Esophagus muscularis mucosa (tissue), 4 donors: ENCODE data around the gene LRRN4. TPM values are rescaled to one million over a fixed set of nuclear protein-coding genes. Genes with fewer than 3 reads are reported as not detected.
"Not testable (repeated sequence)": the region's sequence is repeated elsewhere in the genome, so short reads cannot be mapped to it uniquely, and the experiment has no call there.

Experiments
- DNase-seq: peaks from one replicate; pipeline ENCODE4 v3.0.0-alpha.2; 2017; ENCODE audit errors: extremely low spot score
- H3K27ac ChIP-seq, 4 donors: fragments of 200-600 bp; sonication (generic); replicated peaks in 1 of 4; 1 replicate in 3 of 4; 2 replicates in 1 of 4; pipeline ENCODE4 v1.5.1; 2016 to 2019; ENCODE audit warnings: mild to moderate bottlenecking in 1 of 4
- H3K27me3 ChIP-seq, 4 donors: fragments of 200-600 bp; sonication (generic); one replicate each; pipeline versions ENCODE4 v1.5.1 to v1.6.0; 2016 to 2019
- H3K36me3 ChIP-seq, 4 donors: fragments of 200-600 bp; sonication (generic); one replicate each; pipeline ENCODE4 v1.5.1; 2016 to 2019
- H3K4me1 ChIP-seq, 4 donors: fragments of 200-600 bp; sonication (generic); one replicate each; pipeline ENCODE4 v1.5.1; 2016 to 2019
- H3K4me3 ChIP-seq, 4 donors: fragments of 200-600 bp; sonication (generic); 1 replicate in 2 of 4; 2 replicates in 2 of 4; pipeline ENCODE4 v1.5.1; 2016 to 2019; ENCODE audit warnings: mild to moderate bottlenecking in 4 of 4, moderate library complexity in 1 of 4
- H3K9me3 ChIP-seq, 4 donors: fragments of 200-600 bp; sonication (generic); 1 replicate in 3 of 4; 2 replicates in 1 of 4; pipeline ENCODE4 v1.5.1; 2016 to 2019
- CTCF ChIP-seq, 3 experiments: fragments of 200-600 bp in 2 of 3; fragments of 450-650 bp in 1 of 3; sonication (generic) in 2 of 3; IDR thresholded peaks; one replicate each; pipeline ENCODE4 v1.5.1; 2017 to 2019; ENCODE audit warnings: antibody characterized with exemption in 3 of 3, mild to moderate bottlenecking in 2 of 3, moderate library complexity in 1 of 3
- EP300 ChIP-seq: sonication (generic); formaldehyde crosslinking; IDR thresholded peaks from one replicate; pipeline ENCODE4 v1.6.1; 2017; ENCODE audit warnings: antibody characterized with exemption
- POLR2A ChIP-seq: fragments of 450-650 bp; IDR thresholded peaks from one replicate; pipeline ENCODE4 v1.6.1; 2017; ENCODE audit warnings: antibody characterized with exemption, moderate library complexity, mild to moderate bottlenecking, low read depth
- POLR2AphosphoS5 ChIP-seq, 2 donors: sonication (generic); formaldehyde crosslinking; IDR thresholded peaks; one replicate each; pipeline ENCODE4 v1.6.1; 2017; ENCODE audit warnings: antibody characterized with exemption in 2 of 2
- WGBS: methylation state at CpG from one replicate; pipeline ENCODE4 v1.1.5; 2018; 5-methylcytosine and 5-hydroxymethylcytosine counted together
- intact Hi-C: fragments of 100-400 bp; cut with DNase I; formaldehyde crosslinking; loops from one replicate; pipeline ENCODE4 v1.15.1; 2023
- total RNA-seq, 4 donors: library from RNA; depleted of rRNA; stranded (reverse); fragments of >200 nt; gene quantifications; one replicate each; pipeline versions ENCODE4 v1.1.0 to v1.2.1, GENCODE V29; 2016

The LRRN4 gene
- total RNA-seq, 4 donors from 2014 or later = 0.17 to 0.42 TPM; not detected in 2

DNA sequence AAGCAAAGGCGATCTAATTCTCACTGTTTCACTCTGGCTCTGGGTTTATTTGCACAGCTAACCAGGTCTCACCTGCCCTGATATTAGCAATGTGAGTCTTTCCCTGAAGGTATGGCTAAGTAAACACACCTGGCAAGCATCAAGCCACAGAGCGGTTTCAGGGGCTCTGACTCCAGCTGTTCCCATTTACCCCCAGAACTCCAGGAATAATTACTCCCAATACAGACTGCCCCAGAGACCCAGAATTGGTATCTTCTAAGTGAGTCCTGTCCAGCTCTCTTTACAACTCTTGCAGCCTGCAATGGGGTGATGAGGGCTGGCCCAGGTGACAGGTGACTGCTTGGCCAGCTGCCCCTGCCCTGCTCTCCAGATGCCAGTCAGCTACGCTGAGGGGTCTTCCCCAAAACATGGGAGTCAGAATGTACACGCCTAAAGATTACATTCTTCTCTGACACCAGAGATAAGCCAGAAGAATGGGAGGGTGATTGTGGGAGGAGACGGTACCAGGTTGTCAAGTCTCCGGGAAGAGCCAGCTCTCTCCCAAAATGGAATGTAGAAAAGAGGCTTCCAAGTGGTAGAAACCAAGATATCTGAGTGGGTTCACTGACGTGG, 4.9 kb upstream of the LRRN4 start:
- Histone ChIP-seq H3K9me3 (no peaks in the 10 kb centered on the region), H3K27me3 (peaks cover 0 to 40% (median 2%) of the 10 kb centered on the region in 4 donors), H3K36me3 (no peaks in the 10 kb centered on the region), H3K4me3 (no peak overlapping the region), H3K27ac (no peak overlapping the region), H3K4me1 (peaks cover 0 to 6% (median 3%) of the 10 kb centered on the region in 4 donors)
- no peak for TF ChIP-seq EP300
- no peak for TF ChIP-seq POLR2A
- intact Hi-C loops = no loop called here
- no peak for DNase-seq
- WGBS = 25% methylated on average over 7 of the region's 7 CpGs

- peaks cover 0 to 51% (median 2%) of the 10 kb centered on the region in 4 donors for H3K27me3 ChIP-seq
- no peaks in the 10 kb centered on the region for H3K36me3 ChIP-seq
- H3K4me1 ChIP-seq = peaks cover 0 to 9% (median 4%) of the 10 kb centered on the region in 4 donors
- H3K4me3 ChIP-seq = no peak overlapping the region
- DNase-seq = no peak
- WGBS = 73% methylated on average over 2 of the region's 2 CpGs
- no peaks in the 10 kb centered on the region for H3K9me3 ChIP-seq
- H3K27ac ChIP-seq = no peak overlapping the region
- intact Hi-C loops = no loop called here
- TF ChIP-seq POLR2A (no peak), EP300 (no peak), POLR2AphosphoS5 (IDR thresholded peaks at IDR 0.05) (no peak), CTCF (IDR thresholded peaks at IDR 0.05) (no peak)
These were observed 3.8 kb upstream of the LRRN4 start for GRCh38 chr20:6057691-6058090.

- H3K36me3 ChIP-seq = no peaks in the 10 kb centered on the region
- 95% methylated on average over 2 of the region's 2 CpGs for WGBS
- intact Hi-C loops = no loop called here
- H3K9me3 ChIP-seq = no peaks in the 10 kb centered on the region
- H3K27ac ChIP-seq = no peak overlapping the region
- DNase-seq = no peak
- H3K4me1 ChIP-seq = peaks cover 0 to 15% (median 9%) of the 10 kb centered on the region in 4 donors
- H3K27me3 ChIP-seq = peaks cover 0 to 56% (median 3%) of the 10 kb centered on the region in 4 donors
- TF ChIP-seq POLR2AphosphoS5 (IDR thresholded peaks at IDR 0.05) = no peak
- no peak for TF ChIP-seq POLR2A
- no peak for TF ChIP-seq EP300
- no peak for TF ChIP-seq CTCF (IDR thresholded peaks at IDR 0.05)
- no peak overlapping the region for H3K4me3 ChIP-seq
These were observed 3.3 kb upstream of the LRRN4 start for GRCh38 chr20:6057139-6057538.

DNA sequence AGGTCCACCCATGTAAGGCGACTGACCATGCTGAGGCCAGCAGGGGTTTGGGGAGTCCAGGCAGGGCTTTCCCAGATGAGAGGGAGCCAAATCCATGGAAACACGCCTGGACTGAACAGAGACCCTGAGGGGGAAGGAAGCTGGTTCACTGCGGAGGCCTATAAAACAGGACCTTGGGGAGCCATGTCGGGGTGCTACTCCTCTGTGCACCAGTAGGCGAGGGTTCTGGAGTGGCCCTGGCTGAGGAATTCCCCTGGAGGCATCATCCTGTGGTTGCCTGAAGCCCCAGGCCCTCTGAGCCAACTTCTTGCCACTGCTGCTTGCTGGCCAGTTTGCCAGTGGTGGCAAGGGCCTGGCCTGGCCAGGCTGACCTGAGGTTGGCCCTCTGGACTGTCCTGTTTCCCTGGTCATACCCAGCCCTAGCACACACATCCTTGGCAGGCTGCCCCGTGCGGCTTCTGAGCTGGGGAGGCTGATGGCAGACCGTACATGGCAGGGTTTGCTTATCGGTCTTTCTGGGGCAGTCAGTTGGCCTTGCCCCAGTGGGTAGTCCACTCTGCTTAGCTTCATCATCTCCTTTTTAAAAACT, 2.2 kb upstream of the LRRN4 start:
- H3K36me3 ChIP-seq = no peaks in the 10 kb centered on the region
- H3K4me3 ChIP-seq = no peak overlapping the region
- TF ChIP-seq CTCF (IDR thresholded peaks at IDR 0.05) (no peak), EP300 (no peak), POLR2A (no peak), POLR2AphosphoS5 (IDR thresholded peaks at IDR 0.05) (no peak)
- intact Hi-C loops = no loop called here
- H3K27me3 ChIP-seq = peaks cover 0 to 67% (median 4%) of the 10 kb centered on the region in 4 donors
- H3K4me1 ChIP-seq = peaks cover 0 to 22% (median 16%) of the 10 kb centered on the region in 4 donors
- H3K9me3 ChIP-seq = no peaks in the 10 kb centered on the region
- no peak overlapping the region for H3K27ac ChIP-seq
- DNase-seq = no peak
- WGBS = 91% methylated on average over 9 of the region's 9 CpGs

- peaks cover 0 to 73% (median 4%) of the 10 kb centered on the region in 4 donors for H3K27me3 ChIP-seq
- intact Hi-C loops = no loop called here
These were observed 1.4 kb upstream of the LRRN4 start for GRCh38 chr20:6055161-6055783.

DNA sequence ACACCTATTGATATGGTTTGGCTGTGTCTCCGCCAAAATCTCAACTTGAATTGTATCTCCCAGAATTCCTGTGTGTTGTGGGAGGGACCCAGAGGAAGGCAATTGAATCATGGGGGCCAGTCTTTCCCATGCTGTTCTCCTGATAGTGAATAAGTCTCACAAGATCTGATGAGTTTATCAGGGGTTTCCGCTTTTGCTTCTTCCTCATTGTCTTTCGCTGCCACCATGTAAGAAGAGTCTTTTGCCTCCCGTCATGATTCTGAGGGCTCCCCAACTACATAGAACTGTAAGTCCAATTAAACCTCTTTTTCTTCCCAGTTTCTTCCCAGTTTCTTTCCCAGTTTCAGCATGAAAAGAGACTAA, 810 bp upstream of the LRRN4 start:
- H3K36me3 ChIP-seq, H3K27ac ChIP-seq, H3K9me3 ChIP-seq, DNase-seq, H3K4me3 ChIP-seq, intact Hi-C loops: not testable (repeated sequence)
- WGBS = 82% methylated on average over 4 of the region's 4 CpGs
- peaks cover 0 to 73% (median 4%) of the 10 kb centered on the region in 4 donors for H3K27me3 ChIP-seq
- H3K4me1 ChIP-seq = peaks cover 0 to 22% (median 16%) of the 10 kb centered on the region in 4 donors

More at GRCh38 chr20:6055161-6055783, 1.4 kb upstream of the LRRN4 start:
- H3K27ac ChIP-seq = no peak overlapping the region
- WGBS = 87% methylated on average over 6 of the region's 10 CpGs
- peaks cover 0 to 22% (median 16%) of the 10 kb centered on the region in 4 donors for H3K4me1 ChIP-seq
- TF ChIP-seq POLR2AphosphoS5 (IDR thresholded peaks at IDR 0.05) (no peak), POLR2A (no peak), CTCF (IDR thresholded peaks at IDR 0.05) (no peak), EP300 (no peak)
- DNase-seq = no peak
- no peaks in the 10 kb centered on the region for H3K36me3 ChIP-seq
- H3K9me3 ChIP-seq = no peaks in the 10 kb centered on the region
- H3K4me3 ChIP-seq = no peak overlapping the region
